HTR-8/SVneo (cell line): ENCODE data around the gene LCN12.

Experiments
- DNase-seq: peaks from one replicate; pipeline ENCODE4 v3.0.0; 2011; ENCODE audit warnings: low spot score, mixed read lengths; ENCODE audit not compliant: insufficient read length
- FAIRE-seq: peaks from 2 replicates; lab custom pipeline; 2011; peaks lifted over from hg19 to GRCh38; lab: Jason Lieb, UNC

Gene LCN12

DNA sequence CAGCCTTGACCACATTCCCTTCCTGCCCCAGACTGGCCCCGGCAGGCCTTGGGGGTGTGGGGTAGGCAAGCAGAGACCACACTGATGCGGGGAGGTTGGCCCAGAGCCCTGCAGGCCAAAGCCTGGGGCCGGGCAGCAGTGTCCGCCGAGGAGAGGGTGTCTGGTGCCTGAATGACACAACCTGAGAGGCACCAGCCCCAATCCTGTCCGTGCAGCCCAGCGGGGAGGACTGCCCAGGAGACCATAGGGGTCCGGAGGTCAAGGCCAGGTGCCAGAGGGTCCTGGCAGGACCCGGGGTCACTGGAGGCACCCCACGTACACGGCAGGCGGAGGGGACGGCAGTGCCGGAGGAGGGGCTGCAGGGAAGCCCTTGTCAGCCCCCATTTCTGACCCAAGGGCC is 19.7 kb downstream of the LCN12 start:
- FAIRE-seq (no peak), DNase-seq (no peak)

GRCh38 chr9:136972335-136972734 is 20.3 kb downstream of the LCN12 start:
- DNase-seq (no peak), FAIRE-seq (no peak)

DNA sequence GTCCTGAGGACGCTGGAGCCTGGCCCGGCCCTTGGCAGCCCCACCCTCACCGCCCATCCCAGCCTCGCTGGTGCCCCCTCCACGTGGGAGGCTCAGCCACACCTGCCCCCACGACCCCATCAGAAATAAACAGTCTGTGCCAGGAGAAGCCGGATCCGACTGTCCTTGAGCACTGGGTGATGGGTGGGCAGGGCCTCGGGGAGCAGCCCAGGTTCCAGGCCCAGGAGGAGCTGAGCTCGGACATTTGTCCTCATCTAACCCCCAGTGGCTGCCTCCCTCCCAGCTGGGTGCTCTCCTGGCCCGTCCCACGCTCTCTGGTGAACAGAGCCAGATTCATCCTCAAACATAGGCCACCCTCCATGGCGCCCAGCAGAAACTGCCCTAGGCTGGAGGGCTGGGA is 20.7 kb downstream of the LCN12 start:
- DNase-seq (no peak), FAIRE-seq (no peak)

- DNase-seq (no peak), FAIRE-seq (no peak)
These were observed 21.8 kb downstream of the LCN12 start for GRCh38 chr9:136973618-136974617.

GRCh38 chr9:136974817-136975535 is 22.9 kb downstream of the LCN12 start:
- DNase-seq (no peak), FAIRE-seq (no peak)

- DNase-seq (no peak), FAIRE-seq (no peak)
These were observed 23.6 kb downstream of the LCN12 start for GRCh38 chr9:136975644-136976043.

DNA sequence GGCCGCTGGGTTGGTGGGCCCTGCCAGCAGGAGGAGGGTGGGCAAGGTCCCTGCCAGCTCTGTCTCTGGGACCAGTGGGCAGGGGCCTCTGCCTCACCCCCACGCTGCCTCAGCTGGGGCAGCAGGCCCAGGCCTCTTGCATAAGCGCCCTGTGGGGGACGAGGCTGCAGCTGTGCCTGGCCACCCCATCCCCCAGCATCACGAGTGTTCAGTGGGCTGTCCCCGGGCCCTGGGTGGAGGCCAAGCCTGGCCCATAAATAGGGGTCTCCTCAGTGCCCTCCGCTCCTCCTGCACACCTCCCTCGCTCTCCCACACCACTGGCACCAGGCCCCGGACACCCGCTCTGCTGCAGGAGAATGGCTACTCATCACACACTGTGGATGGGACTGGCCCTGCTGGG is 25.1 kb downstream of the LCN12 start, which contains the start of gene PTGDS:
PTGDS (plus strand) TSS at position 282 of the 400 bp plus-strand sequence; CDS start at position 357, 75 bp downstream.
- FAIRE-seq (no peak), DNase-seq (no peak)

DNA sequence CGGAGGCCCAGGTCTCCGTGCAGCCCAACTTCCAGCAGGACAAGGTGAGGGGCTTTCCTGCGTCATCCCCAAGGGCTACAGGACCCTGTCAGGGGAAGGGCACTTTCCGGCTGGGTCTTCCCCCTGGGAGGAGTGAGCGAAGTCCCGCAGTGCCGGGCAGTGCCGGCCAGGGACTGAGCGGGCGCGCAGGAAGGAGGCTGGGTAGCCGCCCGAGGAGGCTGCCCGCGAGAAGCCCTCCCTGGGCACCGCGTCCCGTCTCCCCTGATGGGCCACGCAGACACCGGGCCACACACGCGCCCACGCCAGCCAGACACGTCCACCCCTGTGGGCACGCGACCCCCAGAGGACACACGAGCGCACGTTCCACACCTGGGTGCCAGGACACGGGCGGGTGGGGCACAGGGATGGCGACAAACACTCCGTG is 25.6 kb downstream of the LCN12 start:
- FAIRE-seq (no peak), DNase-seq (no peak)

DNA sequence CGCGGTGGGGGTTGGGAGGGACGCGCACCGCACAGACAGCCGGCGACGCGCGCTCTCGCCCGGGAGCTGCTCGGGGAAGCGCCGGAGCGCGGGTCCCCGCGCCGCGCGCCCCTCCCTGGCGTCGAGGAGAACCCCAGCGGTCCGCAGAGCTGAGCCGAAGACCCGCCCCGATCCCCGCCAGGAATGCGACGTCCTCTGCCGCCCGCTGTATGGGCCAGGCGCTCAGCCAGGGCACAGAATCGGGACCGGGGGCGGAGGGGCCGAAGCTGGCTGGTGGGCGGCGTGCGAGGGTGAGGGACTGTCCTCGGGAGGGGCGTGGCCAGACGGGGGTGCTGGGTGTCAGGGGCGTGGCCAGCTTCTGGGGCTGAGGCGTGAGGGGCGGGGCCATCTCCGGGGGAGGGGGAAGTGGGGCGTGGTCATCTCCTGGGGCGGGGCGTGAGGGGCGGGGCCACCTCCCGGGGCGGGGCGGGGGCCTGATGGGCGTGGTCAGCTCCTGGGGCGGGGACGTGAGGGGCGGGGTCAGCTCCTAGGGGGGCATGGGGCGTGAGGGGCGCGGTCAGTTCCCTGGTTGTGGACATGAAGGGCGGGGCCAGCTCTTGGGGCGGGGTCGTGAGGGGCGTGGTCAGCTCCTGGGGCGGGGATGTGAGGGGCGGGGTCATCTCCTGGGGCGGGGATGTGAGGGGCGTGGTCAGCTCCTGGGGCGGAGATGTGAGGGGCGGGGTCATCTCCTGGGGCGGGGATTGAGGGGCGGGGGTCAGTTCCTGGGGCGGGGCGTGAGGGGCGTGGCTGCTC is 26.2 kb downstream of the LCN12 start:
- DNase-seq: peak; percentile 21
- no peak for FAIRE-seq

GRCh38 chr9:136978865-136979544 is 26.9 kb downstream of the LCN12 start:
- DNase-seq: no peak
- FAIRE-seq: no peak

- DNase-seq (no peak), FAIRE-seq (no peak)
These were observed 27.9 kb downstream of the LCN12 start for GRCh38 chr9:136979769-136980587.

GRCh38 chr9:136980669-136981478 is 28.8 kb downstream of the LCN12 start:
- no peak for FAIRE-seq
- DNase-seq: no peak

DNA sequence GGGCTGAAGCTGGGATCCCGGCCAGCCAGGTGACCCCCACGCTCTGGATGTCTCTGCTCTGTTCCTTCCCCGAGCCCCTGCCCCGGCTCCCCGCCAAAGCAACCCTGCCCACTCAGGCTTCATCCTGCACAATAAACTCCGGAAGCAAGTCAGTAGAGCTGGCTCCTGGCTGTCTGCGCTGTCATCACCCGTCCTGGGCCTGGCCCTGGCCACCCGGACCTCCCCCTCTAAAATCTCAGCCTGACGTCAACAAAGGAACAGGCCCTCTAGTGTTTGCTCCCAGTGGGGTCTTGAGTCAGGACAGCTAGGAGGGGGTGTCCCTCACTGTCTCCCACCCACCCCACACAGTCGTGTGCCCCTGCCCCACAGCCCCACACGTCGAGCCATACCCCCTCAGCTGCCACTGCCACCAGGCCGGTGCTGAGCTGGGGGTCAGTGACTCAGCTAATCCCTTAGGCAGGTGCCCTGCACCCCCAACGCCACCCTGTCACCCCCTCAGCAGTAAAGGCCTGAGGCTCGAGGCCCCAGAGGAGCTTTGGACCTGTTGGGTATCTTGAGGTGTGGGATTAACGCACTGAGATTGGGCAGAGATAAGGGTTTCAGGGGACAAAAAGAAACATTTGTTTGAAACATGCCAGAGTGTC is 29.6 kb downstream of the LCN12 start:
- no peak for DNase-seq
- no peak for FAIRE-seq

DNA sequence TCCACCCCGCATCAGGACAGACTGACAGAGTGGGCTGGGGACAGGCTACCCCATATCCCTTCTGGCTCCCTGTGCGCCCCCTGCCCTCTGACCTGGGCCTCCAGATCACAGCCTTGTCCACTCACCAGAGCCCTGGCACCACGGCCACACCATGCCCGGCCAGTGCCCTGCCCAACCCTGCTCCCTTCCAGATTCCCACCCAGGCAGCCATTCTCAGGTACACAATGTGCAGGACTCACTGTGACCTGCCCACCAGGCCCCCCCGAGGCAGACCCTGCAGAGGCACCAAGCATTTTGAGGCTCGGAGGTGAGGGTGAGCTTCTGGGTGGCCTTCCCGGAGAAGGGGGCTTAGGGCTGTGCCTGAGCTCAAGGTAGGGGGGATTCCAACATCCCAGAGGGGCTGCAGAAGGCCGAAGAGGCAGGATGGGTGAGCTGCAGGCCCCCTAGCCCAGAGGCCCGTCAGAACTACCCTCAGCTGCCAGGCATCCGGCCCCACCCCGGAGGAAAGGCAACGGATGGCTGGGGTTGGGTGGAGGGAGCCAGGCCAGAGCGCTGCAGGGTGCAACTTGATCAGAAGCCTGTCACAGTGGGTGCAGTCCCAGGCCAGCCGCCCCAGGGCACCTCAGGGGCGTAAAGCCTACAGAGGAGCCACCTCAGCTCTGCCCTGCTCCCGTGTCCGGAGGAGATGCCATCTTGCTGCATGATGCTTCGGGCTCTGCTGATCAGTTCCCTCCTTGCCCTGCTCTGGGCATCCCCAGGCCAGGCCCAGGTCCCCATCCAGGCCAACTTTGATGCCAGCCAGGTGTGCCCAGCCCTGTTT is 30.4 kb downstream of the LCN12 start, which contains the start of gene LCNL1:
LCNL1 (plus strand) TSS at position 762 of the 820 bp plus-strand sequence. CDS start 594 bp downstream, outside the sequence.
- FAIRE-seq (no peak), DNase-seq (no peak)

- DNase-seq: no peak
- FAIRE-seq: no peak
These were observed 31.1 kb downstream of the LCN12 start for GRCh38 chr9:136983167-136983566.

- peak; percentile 78 for FAIRE-seq
These were observed 31.7 kb downstream of the LCN12 start for GRCh38 chr9:136983656-136984314.

More at GRCh38 chr9:136983656-136984314, 31.7 kb downstream of the LCN12 start:
- DNase-seq: no peak
